ENCODE results near the gene ANKRD10. TPM values are rescaled to one million over a fixed set of nuclear protein-coding genes. Genes with fewer than 3 reads are reported as not detected.

Gene ANKRD10
- total RNA-seq, 2 experiments from 2014 or later, result 48.3 to 54.9 TPM

DNA sequence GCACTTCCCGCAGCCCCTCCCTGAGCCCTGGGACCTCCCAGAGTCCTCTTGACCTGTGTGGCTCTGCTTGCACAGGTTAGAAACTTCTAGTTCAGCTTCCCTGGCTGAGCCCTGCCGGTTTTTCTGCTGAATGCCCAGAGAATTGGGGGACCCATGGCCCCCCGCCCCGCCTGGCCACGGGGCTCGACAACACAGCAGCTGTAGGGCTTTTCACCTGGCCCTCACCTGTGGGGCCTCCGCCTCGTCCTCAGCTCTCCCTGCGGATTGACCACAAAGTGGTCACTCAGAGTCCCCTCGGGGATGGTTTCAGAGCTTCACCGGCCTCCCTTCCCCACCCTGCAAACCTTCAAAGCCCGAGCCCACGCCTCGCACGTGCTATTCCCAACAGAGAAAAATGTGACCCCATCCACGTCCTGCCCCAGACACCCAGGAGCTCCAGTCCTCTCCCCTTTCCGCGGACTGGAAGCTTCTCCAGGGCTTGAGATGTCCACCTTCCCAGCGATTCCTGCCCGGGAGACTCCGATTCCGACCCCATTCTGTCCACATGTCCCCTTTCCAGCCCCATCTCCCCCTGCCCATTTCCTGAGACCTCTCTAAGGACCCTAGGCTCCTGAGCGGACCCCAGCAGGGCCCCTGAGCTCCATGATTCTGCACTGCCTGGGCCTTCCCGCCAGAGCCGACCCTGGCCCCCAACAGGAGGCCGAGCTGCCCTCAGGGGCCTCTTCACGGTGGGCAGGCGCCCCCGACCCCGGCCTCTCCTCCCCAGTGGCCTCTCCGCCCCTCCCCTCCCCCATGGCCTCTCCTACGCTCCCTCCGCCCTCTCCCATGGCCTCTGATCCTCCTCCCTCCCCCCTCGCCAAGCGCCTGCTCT lies 41.9 kb downstream of the ANKRD10 start:
- peaks cover 2% of the 10 kb centered on the region for H3K36me3 Mint-ChIP-seq
- no peak overlapping the region for H3K27ac Mint-ChIP-seq
- no peak overlapping the region for H3K4me3 Mint-ChIP-seq
- peaks cover 3% of the 10 kb centered on the region for H3K4me1 Mint-ChIP-seq
- DNase-seq, result no peak
- peaks cover 32% of the 10 kb centered on the region for H3K27me3 Mint-ChIP-seq
- no peaks in the 10 kb centered on the region for H3K9me3 Mint-ChIP-seq

DNA sequence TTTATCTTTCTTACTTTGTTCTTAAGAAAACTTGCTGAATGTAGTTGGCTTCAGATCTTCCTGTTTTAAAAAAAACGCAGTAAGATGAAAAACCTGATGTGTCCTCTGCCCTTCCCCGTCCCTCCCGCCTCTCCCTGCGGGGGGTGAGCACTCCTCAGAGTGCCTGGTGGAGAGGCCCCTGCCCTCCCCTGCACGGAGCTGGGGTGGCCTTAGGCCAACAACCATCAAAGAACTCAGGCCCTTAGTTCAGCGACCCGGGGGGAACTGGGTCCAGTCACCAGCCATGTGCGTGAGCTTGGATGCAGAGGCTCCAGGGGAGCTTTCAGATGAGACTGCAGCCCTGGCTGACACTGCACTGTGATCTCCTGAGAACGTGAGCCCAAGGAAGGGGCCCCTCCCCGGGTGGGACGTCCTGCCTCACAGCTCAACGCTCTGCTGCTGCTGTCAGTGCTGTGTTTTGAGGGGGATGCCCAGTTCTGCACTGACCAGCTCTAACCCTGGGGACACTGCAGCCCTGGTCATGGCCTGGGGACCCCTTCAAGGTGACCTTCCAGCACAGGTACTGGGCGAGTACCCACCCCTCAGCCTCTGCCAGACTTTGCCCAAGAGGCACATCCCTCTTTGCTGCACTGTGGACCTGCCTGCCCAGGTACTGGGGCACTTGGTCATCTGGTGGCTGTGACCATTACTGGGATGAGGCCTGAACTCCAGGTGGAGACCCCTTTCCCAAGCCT lies 42.7 kb downstream of the ANKRD10 start:
- peaks cover 40% of the 10 kb centered on the region for H3K27me3 Mint-ChIP-seq
- no peak for DNase-seq
- H3K36me3 Mint-ChIP-seq, result peaks cover 2% of the 10 kb centered on the region
- H3K9me3 Mint-ChIP-seq, result no peaks in the 10 kb centered on the region
- H3K27ac Mint-ChIP-seq, result no peak overlapping the region
- no peak overlapping the region for H3K4me3 Mint-ChIP-seq
- H3K4me1 Mint-ChIP-seq, result peaks cover 3% of the 10 kb centered on the region

DNA sequence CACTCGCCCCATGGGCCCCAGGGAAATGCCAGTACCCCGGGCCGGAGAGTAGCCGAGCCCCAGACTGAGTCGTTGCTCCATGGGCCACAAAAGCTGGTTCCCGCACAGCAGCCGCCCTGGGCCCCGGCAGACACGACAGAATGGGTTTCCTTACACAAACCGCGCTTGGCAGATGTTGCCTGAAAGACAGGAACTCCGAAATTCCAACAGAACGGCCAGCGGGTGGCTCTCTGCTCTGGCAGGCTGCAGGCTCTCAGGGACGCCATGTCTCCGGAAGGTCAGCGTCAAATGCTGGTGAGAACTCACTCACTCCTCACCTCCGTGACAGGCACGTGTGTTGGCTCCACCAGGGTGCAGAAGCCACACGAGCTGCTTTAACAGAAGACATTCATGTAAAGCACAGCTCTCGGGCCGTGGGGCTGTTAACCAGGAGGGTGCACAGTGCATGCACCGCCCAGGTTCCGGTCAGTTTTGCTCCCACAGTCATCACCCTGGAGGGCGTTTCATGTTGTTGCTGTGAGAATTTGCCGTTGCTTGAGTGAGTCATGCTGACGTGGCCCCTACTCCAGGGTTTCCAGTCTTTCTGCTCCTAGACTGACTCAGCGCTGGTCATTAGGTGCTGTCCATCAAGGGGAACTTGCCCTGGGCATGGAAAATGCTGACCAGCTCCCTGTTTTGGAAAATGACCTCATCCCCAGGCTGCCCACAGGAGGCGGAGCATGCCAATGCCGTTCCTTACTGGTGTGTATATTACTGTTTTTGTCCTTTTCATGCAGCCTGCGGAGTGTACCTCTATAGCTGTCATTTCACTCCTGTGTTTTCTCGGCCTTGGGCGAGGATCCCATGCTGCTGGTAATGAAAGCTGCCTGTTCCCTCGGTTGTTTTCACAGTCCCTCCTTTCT lies 44.8 kb downstream of the ANKRD10 start:
- Mint-ChIP-seq H3K27ac (no peak overlapping the region), H3K4me3 (no peak overlapping the region), H3K27me3 (peaks cover 54% of the 10 kb centered on the region), H3K4me1 (peaks cover 3% of the 10 kb centered on the region), H3K9me3 (no peaks in the 10 kb centered on the region), H3K36me3 (no peaks in the 10 kb centered on the region)
- DNase-seq, result peak; percentile 25

DNA sequence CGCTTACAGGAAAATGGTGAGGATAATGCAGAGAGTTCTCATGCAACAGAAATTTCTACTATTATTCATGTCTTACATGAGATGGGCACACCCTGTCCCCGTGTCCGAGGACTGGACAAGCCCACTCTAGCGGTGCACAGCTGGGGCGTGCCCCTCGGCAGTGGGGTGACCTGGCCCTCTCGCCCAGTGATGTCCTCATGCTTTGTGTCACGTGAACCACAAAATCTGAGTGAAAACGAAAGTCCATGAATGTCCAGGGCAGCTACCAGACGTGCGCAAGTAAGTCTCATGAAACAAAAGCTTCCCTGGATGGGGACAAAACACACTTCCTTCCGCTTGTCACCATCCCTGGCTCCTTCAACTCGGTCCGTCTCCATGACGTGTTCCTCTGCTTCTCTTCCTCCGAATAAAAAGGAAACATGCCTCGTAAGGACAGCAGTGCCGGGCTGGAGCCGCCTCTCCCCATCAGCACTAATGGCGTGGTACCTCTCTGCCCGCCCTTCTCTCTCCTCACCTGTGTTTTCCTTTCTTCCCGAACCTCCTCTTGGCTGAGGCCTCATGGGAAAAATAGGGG lies 45.6 kb downstream of the ANKRD10 start:
- peaks cover 54% of the 10 kb centered on the region for H3K27me3 Mint-ChIP-seq
- H3K36me3 Mint-ChIP-seq, result no peaks in the 10 kb centered on the region
- no peaks in the 10 kb centered on the region for H3K4me1 Mint-ChIP-seq
- H3K4me3 Mint-ChIP-seq, result peak overlapping the region; percentile 5
- no peak for DNase-seq
- no peak overlapping the region for H3K27ac Mint-ChIP-seq
- H3K9me3 Mint-ChIP-seq, result no peaks in the 10 kb centered on the region

DNA sequence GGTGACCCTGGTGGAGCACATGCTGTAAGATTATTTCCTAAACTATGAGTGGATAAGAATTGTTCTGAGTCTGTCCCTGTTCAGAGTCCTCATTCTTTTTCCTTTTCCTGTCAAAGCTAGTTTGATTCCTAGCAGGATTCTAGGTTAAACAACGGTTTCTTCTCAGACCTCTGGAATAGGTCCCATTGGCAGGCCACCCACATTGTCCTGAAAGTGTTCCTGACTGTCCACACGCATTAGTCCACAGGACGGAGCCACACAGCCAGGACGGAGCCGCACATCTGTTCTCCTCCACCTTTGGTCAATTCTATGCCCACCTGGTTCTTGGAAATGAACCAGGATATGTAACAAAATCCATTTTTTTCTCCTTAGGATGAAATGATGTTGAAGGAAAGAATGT lies 46.1 kb downstream of the ANKRD10 start:
- no peaks in the 10 kb centered on the region for H3K4me1 Mint-ChIP-seq
- no peaks in the 10 kb centered on the region for H3K36me3 Mint-ChIP-seq
- H3K27me3 Mint-ChIP-seq, result peaks cover 54% of the 10 kb centered on the region
- no peaks in the 10 kb centered on the region for H3K9me3 Mint-ChIP-seq
- H3K27ac Mint-ChIP-seq, result no peak overlapping the region
- DNase-seq, result no peak
- no peak overlapping the region for H3K4me3 Mint-ChIP-seq

DNA sequence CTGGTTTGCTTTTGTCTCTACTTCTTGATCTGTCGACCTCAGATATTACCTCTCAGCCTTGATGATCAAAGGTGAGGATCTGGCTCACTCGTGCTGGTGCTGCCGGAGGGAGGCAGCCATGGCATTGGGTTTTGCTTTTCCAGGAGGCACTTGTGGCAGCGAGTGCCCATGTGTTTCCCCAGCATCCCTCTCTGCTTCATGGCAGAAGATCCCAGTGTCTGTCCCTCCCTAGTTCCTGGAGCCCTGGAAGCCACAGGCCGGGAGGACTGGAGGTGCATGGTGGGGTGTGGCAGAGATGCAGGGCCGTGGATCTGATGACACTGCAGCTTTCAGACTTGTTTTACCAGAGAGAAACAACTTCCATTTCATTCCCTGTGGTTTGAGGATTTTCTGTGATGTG lies 47.5 kb downstream of the ANKRD10 start:
- Mint-ChIP-seq H3K4me1 (no peaks in the 10 kb centered on the region), H3K27me3 (peaks cover 54% of the 10 kb centered on the region), H3K36me3 (no peaks in the 10 kb centered on the region), H3K27ac (no peak overlapping the region), H3K9me3 (no peaks in the 10 kb centered on the region), H3K4me3 (no peak overlapping the region)
- no peak for DNase-seq

DNA sequence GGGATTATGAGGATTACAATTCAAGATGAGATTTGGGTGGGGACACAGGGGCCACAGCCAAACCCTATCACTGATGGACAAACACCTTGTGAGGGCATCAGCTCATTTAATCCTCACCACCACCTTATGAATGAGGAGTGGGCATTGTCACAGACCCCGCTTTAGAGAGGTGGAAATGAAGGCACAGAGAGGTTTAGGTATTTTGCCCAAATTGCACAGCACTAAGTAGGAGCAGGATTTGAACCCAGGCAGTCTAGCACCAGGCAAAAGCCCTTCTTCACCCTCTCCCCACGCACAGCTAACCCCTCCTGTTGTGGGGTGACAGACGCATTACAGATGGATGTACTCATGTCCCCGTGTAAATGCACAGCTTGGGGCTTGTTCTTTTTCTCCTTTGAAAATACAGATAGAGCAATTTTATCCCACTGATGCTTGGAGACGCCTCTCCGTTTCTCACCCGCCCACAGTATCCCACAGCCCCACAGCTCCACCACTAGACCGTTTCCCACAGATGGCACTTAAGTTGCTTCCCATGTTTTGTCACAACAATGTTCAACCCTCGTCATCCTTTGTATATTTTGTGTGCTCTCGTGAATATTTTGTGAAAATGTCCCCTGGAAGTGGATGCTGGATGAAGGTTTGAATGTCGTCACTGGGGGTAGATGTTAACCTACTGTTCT lies 48.2 kb downstream of the ANKRD10 start:
- Mint-ChIP-seq H3K36me3 (no peaks in the 10 kb centered on the region), H3K4me3 (no peak overlapping the region), H3K27me3 (peaks cover 54% of the 10 kb centered on the region), H3K4me1 (no peaks in the 10 kb centered on the region), H3K27ac (no peak overlapping the region), H3K9me3 (no peaks in the 10 kb centered on the region)
- no peak for DNase-seq

DNA sequence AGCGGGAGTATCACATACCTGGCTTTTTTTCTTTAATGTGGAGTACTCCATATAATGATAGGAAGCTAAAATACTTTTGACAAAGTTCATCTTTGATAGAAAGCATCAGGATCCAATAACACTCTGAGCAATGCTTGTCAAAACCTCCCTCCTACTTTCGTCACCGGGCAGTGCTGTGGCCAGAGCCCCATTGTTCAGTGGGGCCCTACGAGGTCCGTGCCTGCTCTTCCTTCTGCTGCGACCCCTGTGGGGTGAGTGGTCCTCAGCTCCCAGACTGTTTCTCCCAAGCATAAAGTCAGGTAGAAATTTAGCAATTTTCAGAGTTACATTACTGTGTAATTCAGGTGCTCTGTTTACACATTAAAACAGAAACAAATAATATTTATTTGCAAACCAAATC lies 51.2 kb downstream of the ANKRD10 start:
- Mint-ChIP-seq H3K36me3 (no peaks in the 10 kb centered on the region), H3K9me3 (no peaks in the 10 kb centered on the region), H3K4me1 (peaks cover 2% of the 10 kb centered on the region), H3K4me3 (no peak overlapping the region), H3K27ac (no peak overlapping the region), H3K27me3 (peaks cover 28% of the 10 kb centered on the region)
- no peak for DNase-seq

DNA sequence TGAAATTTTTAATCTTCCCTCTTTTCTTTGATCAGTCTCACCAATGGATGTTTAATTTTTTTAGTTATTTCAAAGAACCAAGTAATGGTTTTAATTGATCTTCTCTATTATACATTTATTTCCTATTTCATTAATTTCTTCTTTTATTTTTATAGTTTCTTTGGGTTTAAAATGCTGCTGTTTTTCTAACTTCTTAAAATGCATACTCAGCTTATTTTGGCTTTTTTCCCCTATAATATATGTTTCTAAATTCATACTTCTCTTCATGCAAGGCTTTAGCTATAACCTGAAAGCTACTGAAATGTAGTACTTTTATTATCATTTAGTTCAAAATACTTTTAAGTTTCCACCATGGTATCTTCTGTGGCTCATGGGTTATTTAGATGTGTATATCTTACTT lies 53.9 kb downstream of the ANKRD10 start:
- H3K27me3 Mint-ChIP-seq, result peaks cover 4% of the 10 kb centered on the region

DNA sequence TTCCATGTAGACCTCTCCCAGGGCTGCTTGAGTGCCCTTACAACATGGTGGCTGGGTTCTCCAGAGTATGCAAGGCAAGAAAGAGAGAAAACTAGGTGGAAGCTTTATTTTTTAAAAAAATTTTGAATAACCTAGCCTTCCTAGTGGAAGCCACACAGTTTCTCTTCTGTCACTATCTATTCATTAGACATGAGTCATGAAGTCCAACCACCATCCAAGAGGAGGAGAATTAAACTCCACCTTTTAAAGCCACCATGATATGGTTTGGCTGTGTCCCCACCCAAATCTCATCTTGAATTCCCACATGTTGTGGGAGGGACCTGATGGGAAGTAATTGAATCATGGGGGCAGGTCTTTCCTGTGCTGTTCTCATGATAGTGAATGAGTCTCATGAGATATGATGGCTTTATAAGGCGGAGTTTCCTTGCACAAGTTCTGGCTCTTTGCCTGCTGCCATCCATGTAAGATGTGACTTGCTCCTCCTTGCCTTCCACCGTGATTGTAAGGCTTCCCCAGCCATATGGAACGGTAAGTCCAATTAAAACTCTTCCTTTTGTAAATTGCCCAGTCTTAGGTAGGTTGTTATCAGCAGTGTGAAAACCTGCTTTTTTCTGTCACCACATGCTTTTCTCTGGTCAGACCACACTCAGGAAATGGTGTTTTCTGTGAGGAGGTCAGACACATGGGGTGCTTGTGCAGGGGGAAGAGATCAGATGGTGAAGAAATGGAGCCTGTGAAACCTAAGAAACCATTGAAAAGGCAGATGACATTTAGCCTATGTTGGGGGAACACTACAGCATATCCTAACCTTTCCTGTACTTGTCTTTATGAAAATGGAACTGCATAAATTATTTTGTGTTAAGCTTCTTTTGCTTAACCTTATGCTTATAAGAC lies 57.7 kb downstream of the ANKRD10 start:
- peaks cover 13% of the 10 kb centered on the region for H3K4me1 Mint-ChIP-seq
- H3K9me3 Mint-ChIP-seq, result peaks cover 14% of the 10 kb centered on the region
- H3K27me3 Mint-ChIP-seq, result no peaks in the 10 kb centered on the region
- peaks cover 9% of the 10 kb centered on the region for H3K36me3 Mint-ChIP-seq
- DNase-seq, result peak; percentile 14
- peak overlapping the region; percentile 74 for H3K27ac Mint-ChIP-seq
- H3K4me3 Mint-ChIP-seq, result no peak overlapping the region

More for the DNA sequence above, 53.9 kb downstream of the ANKRD10 start:
- Mint-ChIP-seq H3K36me3 (peaks cover 9% of the 10 kb centered on the region), H3K4me1 (peaks cover 13% of the 10 kb centered on the region), H3K9me3 (peaks cover 12% of the 10 kb centered on the region), H3K4me3 (no peak overlapping the region), H3K27ac (no peak overlapping the region)
- DNase-seq, result no peak

DNA sequence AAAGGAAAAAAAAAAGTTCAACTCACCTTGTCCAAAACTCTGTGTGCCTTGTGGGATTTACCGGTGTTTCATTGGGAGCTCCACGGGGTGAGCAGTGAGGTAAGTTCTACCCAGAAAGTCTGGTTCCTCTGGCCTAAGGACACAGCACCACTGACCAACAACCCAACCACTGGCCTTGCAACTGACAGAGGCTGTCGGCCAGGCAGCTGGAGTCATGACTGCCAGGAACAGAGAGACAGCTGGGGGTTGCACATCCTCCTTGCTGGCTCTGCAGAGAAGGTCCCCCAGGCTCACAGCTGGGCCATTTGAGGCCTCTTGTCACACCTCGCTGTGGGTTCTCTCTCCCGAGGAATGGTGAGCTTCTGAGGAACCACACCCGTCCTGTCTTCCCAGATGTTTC lies 59.5 kb downstream of the ANKRD10 start:
- Mint-ChIP-seq H3K36me3 (peaks cover 9% of the 10 kb centered on the region), H3K4me3 (no peak overlapping the region), H3K9me3 (peaks cover 14% of the 10 kb centered on the region), H3K27ac (no peak overlapping the region), H3K27me3 (no peaks in the 10 kb centered on the region), H3K4me1 (peaks cover 11% of the 10 kb centered on the region)
- no peak for DNase-seq

DNA sequence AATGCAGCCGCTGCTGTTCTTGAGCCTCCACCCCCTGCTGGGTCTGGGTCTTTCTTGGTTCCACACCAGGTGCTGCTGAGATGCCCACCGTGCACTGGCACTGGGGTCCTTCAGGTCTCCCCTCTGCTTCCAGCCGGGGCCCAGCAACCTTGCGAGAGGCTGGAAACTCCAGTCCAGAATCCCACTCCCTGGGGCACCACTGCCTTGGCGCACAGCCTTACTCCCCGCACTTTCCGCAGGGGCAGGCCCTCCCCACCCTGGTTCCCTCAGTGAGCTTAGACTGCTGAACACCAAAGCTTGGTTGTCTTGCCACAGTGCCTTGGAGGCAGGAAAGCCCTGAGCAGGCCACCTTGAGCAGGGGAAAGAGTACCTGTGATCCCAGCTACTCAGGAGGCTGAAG lies 60.0 kb downstream of the ANKRD10 start:
- Mint-ChIP-seq H3K4me3 (no peak overlapping the region), H3K9me3 (peaks cover 14% of the 10 kb centered on the region)

DNA sequence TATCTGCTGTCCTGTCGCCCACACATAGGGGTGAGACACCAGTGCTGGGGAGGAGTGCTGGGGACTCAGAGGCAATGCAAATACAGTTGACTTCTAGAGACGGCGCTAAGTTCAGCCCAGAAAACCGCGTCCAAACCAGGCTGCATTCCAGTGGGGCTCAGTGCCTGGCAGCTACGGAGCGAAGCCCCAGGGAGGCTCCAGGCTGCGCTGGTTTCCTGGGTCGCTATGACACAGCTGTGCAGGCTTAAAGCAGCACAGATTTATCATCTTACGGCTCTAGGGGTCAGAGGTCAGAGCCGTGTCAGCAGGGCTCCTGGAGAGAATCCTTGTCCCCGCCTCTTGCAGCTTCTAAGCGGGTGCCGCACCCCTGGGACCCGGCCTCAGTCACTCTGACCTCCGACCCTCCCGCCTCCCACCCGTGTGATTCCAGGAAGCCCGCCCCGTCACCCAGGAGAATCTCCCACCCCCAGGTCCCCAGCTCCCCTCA lies 61.6 kb downstream of the ANKRD10 start:
- DNase-seq, result no peak
- H3K27ac Mint-ChIP-seq, result no peak overlapping the region

More for the DNA sequence above, 60.0 kb downstream of the ANKRD10 start:
- H3K4me1 Mint-ChIP-seq, result peaks cover 11% of the 10 kb centered on the region
- no peak for DNase-seq
- peaks cover 9% of the 10 kb centered on the region for H3K36me3 Mint-ChIP-seq
- H3K27me3 Mint-ChIP-seq, result no peaks in the 10 kb centered on the region
- H3K27ac Mint-ChIP-seq, result no peak overlapping the region

More for the DNA sequence above, 61.6 kb downstream of the ANKRD10 start:
- Mint-ChIP-seq H3K9me3 (peaks cover 14% of the 10 kb centered on the region), H3K27me3 (peaks cover 4% of the 10 kb centered on the region), H3K36me3 (peaks cover 9% of the 10 kb centered on the region), H3K4me3 (no peak overlapping the region), H3K4me1 (peaks cover 13% of the 10 kb centered on the region)
